SK-N-SH (cell line): ENCODE measurements around the gene ZNF784.
"Not testable (repeated sequence)": the region's sequence is repeated elsewhere in the genome, so short reads cannot be mapped to it uniquely, and the experiment has no call there.

Source experiments
- CTCF ChIP-seq: fragments of 200-600 bp; sonication (generic); IDR thresholded peaks from 2 replicates; pipeline ENCODE4 v1.6.1; 2017; ENCODE audit warnings: antibody characterized with exemption, mild to moderate bottlenecking, moderate library complexity
- USF2 ChIP-seq: fragments of 150-350 bp; IDR thresholded peaks from 2 replicates; pipeline ENCODE4 v1.6.1; 2017; ENCODE audit warnings: antibody characterized with exemption, low read length, low read depth, borderline replicate concordance
- YY1 ChIP-seq: IDR thresholded peaks from 2 replicates; pipeline ENCODE4 v1.4.0; 2012; ENCODE audit warnings: low read depth, mild to moderate bottlenecking

GRCh38 chr19:55582284-55582683 is 42.1 kb downstream of the ZNF784 start:
- not testable (repeated sequence) for TF ChIP-seq USF2, CTCF, YY1
